Fibroblast of skin of right quadriceps (primary cell): Measurements from ENCODE around the gene IL1RAPL2.
"Not testable (repeated sequence)": the region's sequence is repeated elsewhere in the genome, so short reads cannot be mapped to it uniquely, and the experiment has no call there.

ENCODE experiments used
- DNase-seq: peaks from one replicate; pipeline ENCODE4 v3.0.0-alpha.2; 2013

Gene IL1RAPL2

DNA sequence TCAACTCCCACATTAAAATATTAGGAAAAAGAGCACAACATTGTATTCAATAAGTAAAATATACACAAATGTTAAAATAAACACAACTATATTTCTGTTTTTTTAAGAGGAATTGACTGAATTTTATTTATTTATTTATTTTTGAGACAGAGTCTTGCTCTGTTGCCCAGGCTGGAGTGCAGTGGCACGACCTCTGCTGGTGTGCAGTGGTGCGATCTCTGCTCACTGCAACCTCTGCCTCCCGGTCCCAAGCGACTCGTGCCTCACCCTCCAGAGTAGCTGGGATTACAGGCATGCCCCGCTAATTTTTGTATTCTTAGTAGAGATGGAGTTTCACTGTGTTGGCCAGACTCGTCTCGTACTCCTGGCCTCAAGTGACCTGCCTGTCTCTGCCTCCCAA lies 623.1 kb downstream of the IL1RAPL2 start:
- no peak for DNase-seq

GRCh38 chrX:105190252-105190853 lies 624.4 kb downstream of the IL1RAPL2 start:
- DNase-seq, result peak; percentile 13

GRCh38 chrX:105191878-105192277 lies 625.9 kb downstream of the IL1RAPL2 start:
- DNase-seq, result peak; percentile 0

DNA sequence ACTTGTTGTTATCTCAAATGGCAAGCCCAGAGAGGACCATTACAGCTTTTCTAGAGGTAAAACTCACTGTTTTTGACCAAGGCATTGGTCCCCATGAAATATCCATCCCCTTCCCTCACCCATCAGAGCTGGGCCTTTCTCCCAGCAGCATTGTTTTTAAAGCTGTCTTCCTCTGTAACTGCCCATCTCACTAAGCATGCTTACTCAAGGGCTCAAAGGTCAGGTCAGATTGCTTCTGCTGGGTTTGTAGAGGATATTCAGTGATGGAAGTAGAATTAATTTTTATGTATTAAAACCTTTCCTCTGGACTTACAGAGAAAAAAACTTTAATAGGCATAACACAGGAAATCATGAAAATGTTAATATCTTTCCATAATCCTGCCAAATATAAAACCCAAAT lies 643.4 kb downstream of the IL1RAPL2 start:
- no peak for DNase-seq

GRCh38 chrX:105210258-105210657 lies 644.3 kb downstream of the IL1RAPL2 start:
- no peak for DNase-seq

- DNase-seq, result no peak
Observed at GRCh38 chrX:105211066-105211575, 645.1 kb downstream of the IL1RAPL2 start.

DNA sequence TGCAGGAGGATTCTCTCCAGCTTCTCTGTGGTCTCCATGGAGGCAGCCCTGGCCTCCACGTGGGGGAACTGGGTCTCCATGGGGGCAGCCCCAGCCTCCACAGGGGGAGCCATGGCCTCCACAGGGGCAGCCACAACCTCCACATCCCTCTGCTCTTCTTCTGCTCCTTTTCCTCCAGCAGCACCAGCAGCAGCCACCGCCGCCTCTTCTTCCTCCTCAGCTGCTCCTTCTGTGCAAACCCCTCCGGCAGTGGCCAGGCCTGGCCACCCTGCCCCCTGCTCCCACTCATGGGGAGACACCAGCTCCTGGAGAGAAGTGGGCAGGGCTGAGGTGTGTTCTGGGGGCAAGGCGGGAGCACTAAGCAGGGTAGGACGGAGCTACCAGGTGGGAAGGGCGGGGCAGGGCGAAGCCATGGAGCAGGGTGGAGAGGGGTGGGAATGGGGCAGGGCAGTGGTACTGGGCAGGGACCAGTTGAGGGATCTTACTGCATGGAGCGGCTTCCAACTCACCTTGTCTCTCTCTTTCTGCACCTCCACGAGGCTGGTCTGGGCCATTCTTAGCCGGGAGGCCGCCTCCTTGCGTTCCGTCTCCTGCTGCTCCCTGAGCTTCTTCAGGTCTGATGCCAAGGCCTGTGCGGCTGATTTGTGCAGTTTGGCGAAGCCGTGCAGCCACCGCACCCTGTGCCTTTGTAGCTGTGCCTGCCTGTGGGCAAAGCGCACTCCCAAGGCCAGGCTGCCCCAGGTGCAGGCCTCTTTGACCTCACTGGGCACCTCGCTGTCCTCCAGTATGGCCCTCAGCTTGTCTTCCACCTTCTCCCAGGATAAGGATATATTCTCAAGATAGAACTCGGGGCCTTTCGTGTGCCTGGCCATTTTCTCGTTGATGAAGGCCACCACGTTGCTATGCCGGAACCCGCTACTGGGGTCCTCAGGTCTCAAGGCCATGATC lies 653.7 kb downstream of the IL1RAPL2 start:
- no peak for DNase-seq

DNA sequence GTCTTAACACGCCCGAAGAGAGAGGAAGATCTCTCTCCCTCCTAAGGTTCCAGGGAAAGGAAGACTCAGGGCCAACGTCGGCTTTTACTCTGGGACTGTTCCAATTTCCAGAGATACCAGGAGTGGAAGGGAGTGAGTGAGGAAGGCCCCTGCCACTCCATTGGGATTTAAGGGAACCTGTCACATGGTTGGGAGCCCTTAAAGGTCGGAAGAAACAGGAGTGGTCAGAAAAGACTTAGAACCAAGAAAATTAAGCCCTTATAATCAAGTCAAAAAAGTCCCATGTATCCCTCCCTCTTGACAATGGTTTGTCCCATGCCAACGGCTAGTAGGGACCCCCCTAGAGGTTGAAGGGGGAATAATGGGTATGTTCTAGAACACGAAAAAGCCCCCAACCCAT lies 654.6 kb downstream of the IL1RAPL2 start, which contains the start of gene TEX13A:
TEX13A (minus strand) TSS at position 59 of the 400 bp plus-strand sequence. CDS start 297 bp downstream, outside the sequence.
- DNase-seq, result no peak

DNA sequence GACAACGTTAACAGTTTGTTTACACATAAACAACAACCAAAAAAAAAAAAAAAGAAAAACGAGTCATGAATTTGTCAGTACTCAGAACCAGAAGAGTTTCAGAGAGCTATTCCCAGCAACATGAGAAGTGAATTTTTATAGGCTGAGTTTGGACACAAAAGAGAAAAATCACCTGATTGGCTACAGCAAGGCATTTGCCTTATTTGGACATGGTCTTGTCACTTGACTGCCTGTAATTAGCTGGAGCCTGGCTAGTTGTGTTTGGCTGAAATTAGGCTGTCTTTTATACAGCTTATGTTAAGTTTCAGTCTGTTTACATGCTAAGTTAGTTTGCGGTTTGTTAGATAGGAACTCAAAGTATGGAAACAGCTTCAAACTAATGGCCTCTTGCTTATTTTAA lies 655.4 kb downstream of the IL1RAPL2 start:
- no peak for DNase-seq

GRCh38 chrX:105226499-105226898 lies 660.5 kb downstream of the IL1RAPL2 start:
- no peak for DNase-seq

DNA sequence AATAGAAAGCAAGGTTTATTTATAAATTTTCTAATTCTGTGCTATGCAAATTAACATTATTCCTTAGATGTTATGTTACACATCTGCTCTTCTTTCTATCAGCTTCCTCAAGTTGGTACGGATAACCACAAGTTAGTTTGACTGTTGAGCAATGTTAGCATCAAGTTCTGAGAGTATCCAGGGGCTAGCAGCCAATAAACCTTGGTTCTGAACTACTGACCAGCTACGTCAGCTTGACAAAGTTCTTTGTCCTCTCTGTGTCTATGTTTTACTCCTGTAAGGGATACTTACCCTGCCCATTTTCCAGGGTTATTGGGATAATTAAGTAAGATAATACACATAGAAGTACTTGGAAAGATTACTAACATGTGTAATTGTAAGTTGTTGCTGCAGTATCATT lies 662.6 kb downstream of the IL1RAPL2 start:
- no peak for DNase-seq

GRCh38 chrX:105229146-105229545 lies 663.1 kb downstream of the IL1RAPL2 start:
- DNase-seq, result no peak

- DNase-seq, result not testable (repeated sequence)
Observed at GRCh38 chrX:105237407-105237806, 671.4 kb downstream of the IL1RAPL2 start.

DNA sequence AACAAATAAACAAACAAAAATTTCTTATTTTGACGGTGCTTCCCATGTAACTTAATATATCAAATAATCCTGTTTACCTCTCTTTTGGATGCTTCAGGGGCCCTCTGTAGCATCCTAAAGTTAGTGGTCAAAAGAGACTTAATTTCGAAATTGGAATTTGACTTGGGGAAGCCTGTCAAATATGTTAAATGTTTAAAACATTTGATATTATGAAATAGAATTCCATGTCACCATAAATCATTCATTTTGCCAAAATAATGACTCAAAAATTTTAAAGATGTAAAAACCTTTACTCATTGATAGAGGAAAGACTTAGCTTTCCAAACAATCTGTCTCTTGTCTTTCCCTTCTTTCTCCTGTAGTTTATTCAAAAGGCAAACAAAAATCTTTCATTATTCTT lies 675.1 kb downstream of the IL1RAPL2 start:
- peak; percentile 14 for DNase-seq

GRCh38 chrX:105260291-105261043 lies 694.5 kb downstream of the IL1RAPL2 start:
- DNase-seq, result no peak

DNA sequence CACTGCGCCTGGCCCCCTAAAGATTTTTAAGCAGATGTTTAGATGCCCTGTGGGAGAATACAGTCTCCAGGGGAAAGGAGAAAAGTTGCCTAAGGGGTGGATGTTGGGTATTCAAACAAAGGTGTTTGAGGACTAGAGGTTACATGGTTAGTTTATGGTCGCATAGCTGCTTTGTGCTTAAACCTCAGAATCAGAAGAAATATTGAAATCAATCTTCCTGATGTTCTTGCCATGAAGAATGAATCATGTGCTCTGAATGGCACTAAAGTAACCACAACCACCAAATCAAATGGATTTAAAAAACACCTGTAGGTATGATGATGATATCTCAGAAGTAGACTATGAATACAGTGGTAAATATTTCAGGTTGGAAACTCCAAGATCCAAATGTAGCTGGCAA lies 697.2 kb downstream of the IL1RAPL2 start:
- DNase-seq, result no peak

- DNase-seq, result peak; percentile 22
Observed at GRCh38 chrX:105263801-105264200, 697.8 kb downstream of the IL1RAPL2 start.

DNA sequence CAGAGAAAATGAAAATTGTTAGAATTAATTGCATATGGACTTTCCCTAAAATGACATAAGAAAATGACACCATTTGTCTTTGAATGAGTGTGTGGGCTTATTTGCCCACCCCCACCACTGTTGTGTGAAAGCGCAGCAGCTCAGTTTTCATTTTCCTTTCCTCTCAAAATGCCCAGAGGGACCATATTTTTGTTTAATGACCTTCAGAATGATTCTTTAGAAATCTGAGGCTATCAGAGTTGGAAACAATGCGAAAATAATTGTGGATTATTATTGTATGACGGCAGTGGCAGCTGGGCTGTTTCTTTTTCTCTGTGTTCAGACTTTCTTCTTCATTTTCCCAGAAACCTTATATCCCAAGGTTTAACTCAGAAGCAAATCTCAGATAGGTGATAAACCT lies 699.1 kb downstream of the IL1RAPL2 start:
- DNase-seq, result no peak

- DNase-seq, result peak; percentile 35
Observed at GRCh38 chrX:105266456-105266855, 700.5 kb downstream of the IL1RAPL2 start.

DNA sequence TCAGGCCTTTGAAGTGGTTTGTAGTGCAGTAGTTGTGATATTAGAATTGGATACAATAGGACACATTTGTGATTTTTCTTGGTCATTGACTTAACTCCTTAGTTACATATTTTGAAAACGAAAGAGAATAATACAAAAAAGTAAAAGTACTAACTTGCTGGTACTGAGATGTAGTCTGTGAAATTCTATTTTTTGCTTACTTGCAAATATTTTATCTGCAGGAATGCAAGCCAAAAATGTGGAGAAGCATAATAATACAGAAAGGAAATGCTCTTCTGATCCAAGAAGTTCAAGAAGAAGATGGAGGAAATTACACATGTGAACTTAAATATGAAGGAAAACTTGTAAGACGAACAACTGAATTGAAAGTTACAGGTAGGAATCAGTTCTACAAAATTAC lies 701.2 kb downstream of the IL1RAPL2 start:
- DNase-seq, result no peak

- no peak for DNase-seq
Observed at GRCh38 chrX:105269386-105269785, 703.4 kb downstream of the IL1RAPL2 start.

- no peak for DNase-seq
Observed at GRCh38 chrX:105273326-105273725, 707.3 kb downstream of the IL1RAPL2 start.

DNA sequence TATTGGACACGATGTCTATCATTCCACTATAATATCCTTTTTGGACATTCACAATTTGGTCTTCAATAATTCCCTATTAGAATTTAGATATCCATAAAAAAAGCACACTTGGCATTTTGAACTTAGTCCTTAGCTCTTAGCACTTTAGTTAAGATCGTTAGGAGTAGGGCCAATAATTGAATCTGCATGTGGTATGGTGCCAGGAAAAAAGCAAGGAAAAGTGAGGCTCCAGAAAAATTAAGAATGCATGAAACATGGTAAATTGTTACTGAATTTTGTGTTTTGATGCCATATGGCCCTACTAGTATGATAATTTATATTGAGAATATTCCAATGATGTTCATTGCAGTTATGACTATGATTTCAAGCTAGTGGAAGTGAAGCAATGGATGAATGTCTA lies 708.1 kb downstream of the IL1RAPL2 start:
- DNase-seq, result no peak
